ENCODE measurements around the gene DAD1. TPM values are rescaled to one million over a fixed set of nuclear protein-coding genes. Genes with fewer than 3 reads are reported as not detected.

DAD1 gene
- total RNA-seq, 1 donor from 2014 or later = 398 TPM

DNA sequence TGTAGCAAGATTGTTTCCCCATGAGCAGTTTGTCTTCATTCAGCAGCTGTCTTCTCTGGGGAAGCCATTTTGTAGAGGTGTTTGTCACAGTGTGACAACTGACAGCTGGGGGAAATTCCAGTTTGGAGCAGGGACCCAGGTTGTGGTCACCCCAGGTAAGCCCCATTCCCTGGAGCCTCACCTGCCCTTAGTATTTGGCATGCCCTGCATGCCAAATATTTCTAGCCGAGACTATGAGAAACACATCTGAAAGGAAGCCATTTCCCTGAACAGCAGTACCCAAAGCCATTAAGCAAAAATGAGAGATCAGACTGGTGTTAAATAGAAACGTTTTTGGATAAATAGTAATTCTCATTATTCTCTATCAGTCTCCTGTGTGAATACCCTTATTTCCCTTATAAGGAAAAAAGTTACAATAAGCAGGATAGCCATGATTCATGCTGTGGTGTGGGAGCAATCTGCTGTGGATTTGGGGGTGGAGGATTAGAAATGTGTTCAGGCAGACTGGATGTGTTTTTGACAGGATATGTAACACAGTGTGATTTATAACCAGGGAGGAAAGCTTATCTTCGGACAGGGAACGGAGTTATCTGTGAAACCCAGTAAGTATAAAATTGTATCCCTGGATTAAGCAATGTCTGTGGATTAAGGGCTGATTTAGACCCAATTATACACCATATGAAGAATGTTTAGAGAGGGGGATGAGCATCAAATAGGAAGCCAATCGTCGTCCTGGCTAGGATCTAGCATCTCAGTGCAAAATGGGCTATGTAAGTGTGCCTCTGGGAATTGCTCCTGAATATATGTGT is 68.9 kb downstream of the DAD1 start:
- peak; percentile 37 for DNase-seq (ENCODE audit: low read depth)

DNA sequence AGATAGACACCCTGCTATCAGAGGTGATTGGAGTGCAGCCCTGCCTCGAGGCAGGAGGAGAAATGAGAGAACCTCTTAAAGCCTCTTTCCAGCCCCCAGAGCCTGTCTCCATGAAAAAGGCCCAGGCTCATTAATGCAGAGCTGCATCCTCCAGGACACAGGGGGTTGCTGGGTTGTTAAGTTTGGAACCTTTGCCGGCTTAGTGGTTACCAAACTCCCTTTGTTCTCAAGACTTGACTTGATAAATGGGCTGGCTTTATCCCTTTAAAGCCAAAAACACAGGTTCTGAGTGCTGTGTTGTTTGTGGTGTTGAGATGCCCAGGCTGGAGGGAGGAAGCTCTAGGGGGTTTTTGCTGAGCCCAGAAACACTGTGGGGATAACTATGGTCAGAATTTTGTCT is 71.0 kb downstream of the DAD1 start:
- no peak for DNase-seq (ENCODE audit: low read depth)

DNA sequence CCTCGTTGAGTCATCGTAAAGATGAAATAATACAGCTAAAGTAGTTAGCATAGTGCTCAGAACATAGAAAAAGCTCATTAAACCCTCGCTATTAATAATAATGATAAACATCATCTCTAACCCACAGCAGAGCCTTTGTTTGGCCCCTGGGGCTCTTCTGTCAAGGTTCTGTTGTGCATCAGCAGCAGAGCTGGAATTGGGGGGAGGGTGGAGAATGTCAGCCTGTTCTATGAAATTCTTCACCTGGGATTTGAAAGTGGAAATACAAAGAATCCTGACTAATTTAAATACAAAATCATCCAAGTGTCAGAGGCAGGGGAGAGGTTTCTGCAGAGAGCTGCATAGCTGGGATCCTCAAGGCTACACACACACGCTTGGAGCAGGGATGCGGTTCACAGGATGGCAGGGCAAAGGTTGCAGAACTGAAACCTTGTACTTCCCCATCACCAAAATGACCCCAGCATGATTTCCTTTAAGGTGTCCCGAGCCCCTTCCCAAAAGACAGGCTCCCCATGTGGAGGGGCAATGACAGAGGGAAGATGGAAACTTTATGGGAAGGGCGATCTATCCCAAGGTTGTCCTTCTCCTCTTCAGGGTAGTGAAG is 71.8 kb downstream of the DAD1 start:
- no peak for DNase-seq (ENCODE audit: low read depth)

DNA sequence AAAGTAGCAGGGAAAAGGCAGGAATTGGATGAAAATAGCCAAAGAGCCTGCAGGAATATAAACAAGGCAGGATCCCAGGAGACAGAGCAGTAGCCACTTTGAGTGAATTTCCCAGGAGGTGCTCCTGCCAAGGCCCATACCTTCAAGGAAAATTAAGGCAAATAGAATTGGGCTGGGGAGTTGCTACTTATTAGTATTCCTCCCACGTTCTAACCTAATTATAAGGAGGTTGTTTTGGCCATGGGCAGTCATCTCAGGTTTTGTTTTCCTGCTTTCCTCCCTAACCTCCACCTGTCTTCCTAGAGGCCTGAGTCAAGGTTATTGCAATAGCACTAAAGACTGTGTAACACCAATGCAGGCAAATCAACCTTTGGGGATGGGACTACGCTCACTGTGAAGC is 73.1 kb downstream of the DAD1 start:
- DNase-seq (ENCODE audit: low read depth) = no peak

Other genes starting within 250 kb of the DAD1 start
- gene ABHD4, start 9.1 kb upstream of the DAD1 start, total RNA-seq = 28.5 and 33.2 TPM in 2 replicates
- not detected in 2 replicates for gene OR6J1, start 55.1 kb upstream of the DAD1 start, total RNA-seq
- 119 and 141 TPM in 2 replicates for gene OXA1L, start 177.5 kb upstream of the DAD1 start, total RNA-seq
- gene SLC7A7, start 226.2 kb upstream of the DAD1 start, total RNA-seq = 63.5 and 76.5 TPM in 2 replicates
- gene MRPL52, start 240.7 kb upstream of the DAD1 start, total RNA-seq = 21.8 and 167 TPM in 2 replicates
- 423 and 532 TPM in 2 replicates for gene MMP14, start 247.4 kb upstream of the DAD1 start, total RNA-seq

Measured in myocyte (in vitro differentiated cells).